IPS DF 19.7 (cell line): Measurements from ENCODE around the gene NBPF1.
"Not testable (repeated sequence)": the region's sequence is repeated elsewhere in the genome, so short reads cannot be mapped to it uniquely, and the experiment has no call there.

Experiments
- DNase-seq: peaks from one replicate; pipeline ENCODE4 v3.0.0-alpha.2; 2013; ENCODE audit warnings: low read depth, low spot score

The NBPF1 gene

GRCh38 chr1:16621681-16622315 lies 8.4 kb upstream of the NBPF1 start:
- not testable (repeated sequence) for DNase-seq

- no peak for DNase-seq
These were observed 7.9 kb upstream of the NBPF1 start for GRCh38 chr1:16621300-16621658.

- DNase-seq, result not testable (repeated sequence)
These were observed 6.6 kb upstream of the NBPF1 start for GRCh38 chr1:16619803-16620501.

- DNase-seq, result peak; percentile 65
These were observed 5.4 kb upstream of the NBPF1 start for GRCh38 chr1:16618719-16619118.

- no peak for DNase-seq
These were observed 4.6 kb upstream of the NBPF1 start for GRCh38 chr1:16617778-16618580.

GRCh38 chr1:16617114-16617631 lies 3.8 kb upstream of the NBPF1 start:
- DNase-seq, result no peak

- DNase-seq, result no peak
These were observed 2.2 kb upstream of the NBPF1 start for GRCh38 chr1:16615253-16616252.

GRCh38 chr1:16614361-16615252 lies 1.2 kb upstream of the NBPF1 start:
- no peak for DNase-seq

- no peak for DNase-seq
These were observed 812 bp downstream of the NBPF1 start for GRCh38 chr1:16612332-16613172.

GRCh38 chr1:16611981-16612331 lies 1.4 kb downstream of the NBPF1 start:
- DNase-seq, result not testable (repeated sequence)

- DNase-seq, result not testable (repeated sequence)
These were observed 2.2 kb downstream of the NBPF1 start for GRCh38 chr1:16611164-16611563.

- not testable (repeated sequence) for DNase-seq
These were observed 2.8 kb downstream of the NBPF1 start for GRCh38 chr1:16610553-16610952.

GRCh38 chr1:16609761-16610160 lies 3.6 kb downstream of the NBPF1 start:
- not testable (repeated sequence) for DNase-seq

- no peak for DNase-seq
These were observed 4.4 kb downstream of the NBPF1 start for GRCh38 chr1:16608838-16609560.

- not testable (repeated sequence) for DNase-seq
These were observed 5.2 kb downstream of the NBPF1 start for GRCh38 chr1:16607853-16608815.

GRCh38 chr1:16607433-16607851 lies 5.9 kb downstream of the NBPF1 start:
- no peak for DNase-seq
